CD4-positive, alpha-beta T cell treated with Interleukin-6 for 4 hours (primary cell): Measurements from ENCODE around the gene CYP11A1.

Experiments used
- DNase-seq: peaks from one replicate; pipeline ENCODE4 v3.0.0-alpha.2; 2020; ENCODE audit warnings: mixed read lengths

Gene CYP11A1

GRCh38 chr15:74295800-74296199 is 71.6 kb downstream of the CYP11A1 start:
- no peak for DNase-seq

GRCh38 chr15:74294010-74294409 is 73.4 kb downstream of the CYP11A1 start:
- no peak for DNase-seq

- DNase-seq: no peak
Observed at GRCh38 chr15:74293021-74293810, 74.2 kb downstream of the CYP11A1 start.

- peak; percentile 54 for DNase-seq
Observed at GRCh38 chr15:74291101-74292071, 76.1 kb downstream of the CYP11A1 start.

GRCh38 chr15:74290645-74291044 is 76.8 kb downstream of the CYP11A1 start:
- DNase-seq: no peak

- no peak for DNase-seq
Observed at GRCh38 chr15:74289671-74290070, 77.8 kb downstream of the CYP11A1 start.
